K562 (cell line): ENCODE data around the gene IMPA2. TPM values are rescaled to one million over a fixed set of nuclear protein-coding genes. Genes with fewer than 3 reads are reported as not detected.

ENCODE experiments used
- ATAC-seq: fragments of 200-7000 bp; cut with Tn5 transposase; 3 replicates; pipeline ENCODE4 v1.9.1; 2020; ENCODE audit warnings: moderate library complexity
- BruUV-seq: library from RNA; stranded (reverse); fragments of 400-500 nt; replicated peaks from 2 replicates; lab custom pipeline; 2021; lab: Mats Ljungman, UMichigan
- CTCF ChIA-PET: fragments of 300-600 bp; formaldehyde crosslinking; extraction: SDS; loops from one replicate; lab custom pipeline; 2021; ENCODE audit warnings: low intra/inter-chr PET ratio; lab: Yijun Ruan, JAX
- POLR2A ChIA-PET: fragments of 300-600, 350-650 bp; sonication (Branson Sonifier 250); formaldehyde crosslinking; extraction: SDS; loops from one replicate; lab custom pipeline; 2021; ENCODE audit warnings: antibody characterized with exemption, inconsistent platforms; lab: Yijun Ruan, JAX
- DNase-seq, 4 experiments: peaks; one replicate each; pipeline versions ENCODE4 v3.0.0 to v3.0.0-alpha.2; 2011 to 2018; ENCODE audit warnings: low spot score in 3 of 4, mixed read lengths in 3 of 4; ENCODE audit errors: extremely low read depth in 1 of 4
- FAIRE-seq: peaks from 2 replicates; lab custom pipeline; 2011; peaks lifted over from hg19 to GRCh38; lab: Jason Lieb, UNC
- H2AFZ ChIP-seq: 2 replicates; pipeline ENCODE4 v1.6.0; 2011; ENCODE audit warnings: low read depth, low read length, control low read depth, inconsistent platforms
- H3K27ac ChIP-seq: fragments of 200-600 bp; 3 replicates; pipeline ENCODE4 v1.8.0; 2011; ENCODE audit warnings: low read depth, mild to moderate bottlenecking, control low read depth, inconsistent platforms, low read length, moderate library complexity, mixed read lengths; ENCODE audit errors: extremely low read depth
- H3K27me3 ChIP-seq, 2 experiments: fragments of 300-600 bp in 1 of 2; 2 replicates in 1 of 2; 3 replicates in 1 of 2; pipeline versions ENCODE4 v1.6.0 to v1.8.0; 2011; ENCODE audit warnings: inconsistent platforms in 2 of 2, low read length in 2 of 2, mild to moderate bottlenecking in 1 of 2, mixed read lengths in 1 of 2, moderate library complexity in 1 of 2; ENCODE audit not compliant: control insufficient read depth in 2 of 2, insufficient read depth in 2 of 2
- H3K36me3 ChIP-seq: fragments of 300-600 bp; 3 replicates; pipeline ENCODE4 v1.8.0; 2011; ENCODE audit warnings: mild to moderate bottlenecking, low read length, inconsistent platforms; ENCODE audit not compliant: control insufficient read depth, insufficient read depth
- H3K4me1 ChIP-seq, 2 experiments: fragments of 200-600 bp in 1 of 2; replicated peaks in 1 of 2; 2 replicates in 1 of 2; 3 replicates in 1 of 2; pipeline versions ENCODE4 v1.5.1 to v1.8.0; 2011; ENCODE audit warnings: inconsistent platforms in 2 of 2, low read length in 2 of 2, mild to moderate bottlenecking in 1 of 2, mixed read lengths in 1 of 2, moderate library complexity in 1 of 2; ENCODE audit not compliant: control insufficient read depth in 2 of 2, insufficient read depth in 2 of 2
- H3K4me2 ChIP-seq: 2 replicates; pipeline ENCODE4 v1.6.1; 2011; ENCODE audit warnings: low read length, control low read depth, inconsistent platforms, mixed read lengths; ENCODE audit not compliant: insufficient read depth
- H3K4me3 ChIP-seq: fragments of 200-600 bp; sonication (generic), shearing (Covaris generic); 2 replicates; pipeline ENCODE4 v1.5.1; 2016; ENCODE audit warnings: control low read depth, inconsistent platforms
- H3K79me2 ChIP-seq: fragments of 200-600 bp; 3 replicates; pipeline ENCODE4 v1.8.0; 2011; ENCODE audit warnings: low read length, inconsistent platforms; ENCODE audit not compliant: control insufficient read depth, insufficient read depth
- H3K9ac ChIP-seq, 2 experiments: 2 replicates each; pipeline versions ENCODE4 v1.6.0 to v1.6.1; 2011; ENCODE audit warnings: low read depth in 2 of 2, low read length in 2 of 2, control low read depth in 1 of 2, inconsistent platforms in 1 of 2, mild to moderate bottlenecking in 1 of 2, mixed read lengths in 1 of 2; ENCODE audit not compliant: insufficient read depth in 1 of 2
- H3K9me1 ChIP-seq: one replicate; pipeline ENCODE4 v1.6.0; 2011; ENCODE audit warnings: inconsistent platforms, mild to moderate bottlenecking, low read length, moderate library complexity; ENCODE audit not compliant: control insufficient read depth, insufficient read depth
- H3K9me3 ChIP-seq: replicated peaks from 2 replicates; pipeline ENCODE4 v1.5.1; 2011; ENCODE audit warnings: low read depth, low read length, inconsistent platforms; ENCODE audit not compliant: control insufficient read depth, insufficient read depth
- H4K20me1 ChIP-seq: replicated peaks from 2 replicates; pipeline ENCODE4 v1.6.1; 2011; ENCODE audit warnings: low read length, inconsistent platforms, mixed read lengths; ENCODE audit not compliant: control insufficient read depth, insufficient read depth
- CHD4 ChIP-seq: fragments of 200-600 bp; sonication (generic); IDR thresholded peaks from 3 replicates; pipeline ENCODE4 v1.6.1; 2012; ENCODE audit warnings: low read depth, mild to moderate bottlenecking, mixed read lengths, low read length, inconsistent platforms; ENCODE audit not compliant: insufficient read depth, insufficient replicate concordance, poor library complexity, severe bottlenecking
- EP400 ChIP-seq: fragments of 450-650 bp; IDR thresholded peaks from 2 replicates; pipeline ENCODE4 v1.6.1; 2017; ENCODE audit warnings: antibody characterized with exemption, mild to moderate bottlenecking, moderate library complexity
- FOXK2 ChIP-seq, 2 experiments: fragments of 450-650 bp; IDR thresholded peaks in 1 of 2; conservative IDR thresholded peaks in 1 of 2; 2 replicates each; pipeline ENCODE4 v1.6.1; 2016; ENCODE audit warnings: low read depth in 2 of 2, mild to moderate bottlenecking in 1 of 2
- MTA2 ChIP-seq: fragments of 450-650 bp; IDR thresholded peaks from 2 replicates; pipeline ENCODE4 v1.6.1; 2016; ENCODE audit warnings: low read depth
- NR2C1 ChIP-seq, 2 experiments: fragments of 450-650 bp; IDR thresholded peaks; 2 replicates each; pipeline ENCODE4 v1.6.1; 2017; ENCODE audit warnings: mild to moderate bottlenecking in 2 of 2, antibody characterized with exemption in 1 of 2, inconsistent platforms in 1 of 2, missing compliant biosample characterization in 1 of 2, missing genetic modification characterization in 1 of 2
- RB1 ChIP-seq: fragments of 450-650 bp; IDR thresholded peaks from 2 replicates; pipeline ENCODE4 v1.6.1; 2017; ENCODE audit warnings: low read depth, mild to moderate bottlenecking
- WGBS: fragments of 100-300 bp; shearing (Covaris generic); methylation state at CpG from one replicate; pipeline ENCODE4 v1.1.6; 2016; ENCODE audit warnings: low coverage, mixed read lengths; ENCODE audit not compliant: insufficient coverage; ENCODE audit errors: missing lambda C conversion rate; 5-methylcytosine and 5-hydroxymethylcytosine counted together
- in situ Hi-C: fragments of 300-500 bp; cut with MboI; formaldehyde crosslinking; loops from 4 replicates; pipeline ENCODE4 v1.15.0; 2018; ENCODE audit warnings: inconsistent platforms, mixed read lengths
- intact Hi-C: fragments of 100-400 bp; cut with micrococcal nuclease; formaldehyde crosslinking; loops from 2 replicates; pipeline ENCODE4 v1.14.2; 2022
- polyA plus RNA-seq, 8 experiments: library from polyadenylated mRNA; depleted of rRNA in 4 of 8; stranded (reverse) in 5 of 8; unstranded in 3 of 8; fragments of >200 nt; fragmentation: Nextera tagmentation in 2 of 8; fragmentation: Illumina TruSeq in 1 of 8; extraction: Ambion mirVana in 2 of 8; extraction: Trizol in 1 of 8; gene quantifications; 2 replicates each; pipeline versions ENCODE4 v1.2.1 to v1.2.3, GENCODE V29; 2011 to 2014; ENCODE audit warnings: inconsistent platforms in 1 of 8, missing spikeins in 1 of 8
- total RNA-seq, 7 experiments: library from RNA; depleted of rRNA in 6 of 7; stranded (reverse); fragments of >200 nt in 6 of 7; fragmentation: Illumina TruSeq in 2 of 7; extraction: Trizol in 2 of 7; gene quantifications; 2 replicates each; pipeline versions ENCODE4 v1.2.1 to v1.2.3, GENCODE V29; 2011 to 2021; ENCODE audit warnings: low replicate concordance in 1 of 7
- TF ChIP-seq, protein P1 (sequence below): fragments of 250-450 bp; sonication (Bioruptor Pico); IDR thresholded peaks from 2 replicates; pipeline ENCODE4 v1.5.0; 2022; ENCODE audit warnings: mild to moderate bottlenecking
- TF ChIP-seq, protein P2 (sequence below): fragments of 250-450 bp; sonication (Bioruptor Pico); IDR thresholded peaks from 2 replicates; pipeline ENCODE4 v1.6.1; 2021; ENCODE audit warnings: mild to moderate bottlenecking
- TF ChIP-seq, protein P3 (sequence below): fragments of 250-450 bp; sonication (Bioruptor Pico); IDR thresholded peaks from 2 replicates; pipeline ENCODE4 v1.4.0; 2020

The IMPA2 gene
- total and polyA plus RNA-seq, 9 of the 15 experiments (the other 6 are each of a cell fraction or from before 2014, with no cell fraction given): 0.62 to 11.3 (median 5.7) TPM

DNA sequence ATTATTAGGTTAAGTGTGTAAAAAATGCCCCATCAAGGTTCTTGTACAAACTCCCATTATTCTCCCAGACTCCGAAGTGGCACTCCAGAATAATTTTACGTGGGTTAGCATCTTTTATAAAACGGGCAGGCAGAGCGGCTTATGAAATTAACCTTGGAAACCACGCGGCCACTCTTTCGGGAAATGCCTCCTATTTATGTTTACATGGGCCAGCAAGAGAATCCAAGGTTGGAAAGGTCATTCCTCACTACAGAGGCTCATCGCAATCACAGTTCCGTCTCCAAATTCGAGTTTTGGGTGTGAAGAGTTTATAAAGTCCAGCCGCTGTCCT, 1.2 kb upstream of the IMPA2 start:
- no peaks in the 10 kb centered on the region for H3K36me3 ChIP-seq
- CTCF ChIA-PET: no interaction called here
- H2AFZ ChIP-seq: peak overlapping the region; percentile 88
- H3K79me2 ChIP-seq: no peaks in the 10 kb centered on the region
- BruUV-seq: no TSS peak
- H3K9me3 ChIP-seq: no peaks in the 10 kb centered on the region
- POLR2A ChIA-PET: interaction anchor here (0.6 to 2.3 kb wide), 16 partner anchors 10 to 659 kb away, joined by 3 to 15 read pairs (median 3); no protein-coding TSS in a partner anchor
- no peaks in the 10 kb centered on the region for H4K20me1 ChIP-seq
- WGBS: 2% methylated on average over 11 of the region's 11 CpGs
- ATAC-seq (no peak), DNase-seq (peak in 1 of 4 experiments; percentile 10), FAIRE-seq (no peak)
- H3K4me2 ChIP-seq: peak overlapping the region; percentile 78
- peak overlapping the region; percentile 71 to 97 for H3K9ac ChIP-seq
- intact Hi-C loops (loop anchor here (2.0 kb wide), 1 partner anchor 33 kb away; no protein-coding TSS in a partner anchor), in situ Hi-C loops (no loop called here)
- peak overlapping the region; percentile 83 for H3K27ac ChIP-seq
- H3K4me1 ChIP-seq: peaks cover 10 to 19% of the 10 kb centered on the region in 2 experiments
- H3K27me3 ChIP-seq: no peaks in the 10 kb centered on the region
- no peaks in the 10 kb centered on the region for H3K9me1 ChIP-seq
- H3K4me3 ChIP-seq: peak overlapping the region; percentile 73
- TF ChIP-seq EP400 (no peak; the same call in 1 of the 2 replicates), FOXK2 (conservative IDR thresholded peaks at IDR 0.05 in 1 of 2, IDR thresholded peaks at IDR 0.05 in 1 of 2; ENCODE audit: low read depth in 2 of 2) (peak in 1 of 2 experiments; percentile 39; a peak in 1 of 4 replicates), MTA2 (0 out of 2 replicates have a peak, but pooled peaks have one; percentile 4), NR2C1 (IDR thresholded peaks at IDR 0.05) (0 out of 2 replicates have a peak, but pooled peaks have one; percentile 23), NR2C1 (tag; IDR thresholded peaks at IDR 0.05) (no peak), RB1 (no peak), CHD4 (no peak)
- TF ChIP-seq, protein P1, sequence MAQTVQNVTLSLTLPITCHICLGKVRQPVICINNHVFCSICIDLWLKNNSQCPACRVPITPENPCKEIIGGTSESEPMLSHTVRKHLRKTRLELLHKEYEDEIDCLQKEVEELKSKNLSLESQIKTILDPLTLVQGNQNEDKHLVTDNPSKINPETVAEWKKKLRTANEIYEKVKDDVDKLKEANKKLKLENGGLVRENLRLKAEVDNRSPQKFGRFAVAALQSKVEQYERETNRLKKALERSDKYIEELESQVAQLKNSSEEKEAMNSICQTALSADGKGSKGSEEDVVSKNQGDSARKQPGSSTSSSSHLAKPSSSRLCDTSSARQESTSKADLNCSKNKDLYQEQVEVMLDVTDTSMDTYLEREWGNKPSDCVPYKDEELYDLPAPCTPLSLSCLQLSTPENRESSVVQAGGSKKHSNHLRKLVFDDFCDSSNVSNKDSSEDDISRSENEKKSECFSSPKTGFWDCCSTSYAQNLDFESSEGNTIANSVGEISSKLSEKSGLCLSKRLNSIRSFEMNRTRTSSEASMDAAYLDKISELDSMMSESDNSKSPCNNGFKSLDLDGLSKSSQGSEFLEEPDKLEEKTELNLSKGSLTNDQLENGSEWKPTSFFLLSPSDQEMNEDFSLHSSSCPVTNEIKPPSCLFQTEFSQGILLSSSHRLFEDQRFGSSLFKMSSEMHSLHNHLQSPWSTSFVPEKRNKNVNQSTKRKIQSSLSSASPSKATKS (CRISPR knock-in tag): no peak
- TF ChIP-seq, protein P2, sequence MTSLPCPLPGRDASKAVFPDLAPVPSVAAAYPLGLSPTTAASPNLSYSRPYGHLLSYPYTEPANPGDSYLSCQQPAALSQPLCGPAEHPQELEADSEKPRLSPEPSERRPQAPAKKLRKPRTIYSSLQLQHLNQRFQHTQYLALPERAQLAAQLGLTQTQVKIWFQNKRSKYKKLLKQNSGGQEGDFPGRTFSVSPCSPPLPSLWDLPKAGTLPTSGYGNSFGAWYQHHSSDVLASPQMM (CRISPR knock-in tag): no peak
- TF ChIP-seq, protein P3, sequence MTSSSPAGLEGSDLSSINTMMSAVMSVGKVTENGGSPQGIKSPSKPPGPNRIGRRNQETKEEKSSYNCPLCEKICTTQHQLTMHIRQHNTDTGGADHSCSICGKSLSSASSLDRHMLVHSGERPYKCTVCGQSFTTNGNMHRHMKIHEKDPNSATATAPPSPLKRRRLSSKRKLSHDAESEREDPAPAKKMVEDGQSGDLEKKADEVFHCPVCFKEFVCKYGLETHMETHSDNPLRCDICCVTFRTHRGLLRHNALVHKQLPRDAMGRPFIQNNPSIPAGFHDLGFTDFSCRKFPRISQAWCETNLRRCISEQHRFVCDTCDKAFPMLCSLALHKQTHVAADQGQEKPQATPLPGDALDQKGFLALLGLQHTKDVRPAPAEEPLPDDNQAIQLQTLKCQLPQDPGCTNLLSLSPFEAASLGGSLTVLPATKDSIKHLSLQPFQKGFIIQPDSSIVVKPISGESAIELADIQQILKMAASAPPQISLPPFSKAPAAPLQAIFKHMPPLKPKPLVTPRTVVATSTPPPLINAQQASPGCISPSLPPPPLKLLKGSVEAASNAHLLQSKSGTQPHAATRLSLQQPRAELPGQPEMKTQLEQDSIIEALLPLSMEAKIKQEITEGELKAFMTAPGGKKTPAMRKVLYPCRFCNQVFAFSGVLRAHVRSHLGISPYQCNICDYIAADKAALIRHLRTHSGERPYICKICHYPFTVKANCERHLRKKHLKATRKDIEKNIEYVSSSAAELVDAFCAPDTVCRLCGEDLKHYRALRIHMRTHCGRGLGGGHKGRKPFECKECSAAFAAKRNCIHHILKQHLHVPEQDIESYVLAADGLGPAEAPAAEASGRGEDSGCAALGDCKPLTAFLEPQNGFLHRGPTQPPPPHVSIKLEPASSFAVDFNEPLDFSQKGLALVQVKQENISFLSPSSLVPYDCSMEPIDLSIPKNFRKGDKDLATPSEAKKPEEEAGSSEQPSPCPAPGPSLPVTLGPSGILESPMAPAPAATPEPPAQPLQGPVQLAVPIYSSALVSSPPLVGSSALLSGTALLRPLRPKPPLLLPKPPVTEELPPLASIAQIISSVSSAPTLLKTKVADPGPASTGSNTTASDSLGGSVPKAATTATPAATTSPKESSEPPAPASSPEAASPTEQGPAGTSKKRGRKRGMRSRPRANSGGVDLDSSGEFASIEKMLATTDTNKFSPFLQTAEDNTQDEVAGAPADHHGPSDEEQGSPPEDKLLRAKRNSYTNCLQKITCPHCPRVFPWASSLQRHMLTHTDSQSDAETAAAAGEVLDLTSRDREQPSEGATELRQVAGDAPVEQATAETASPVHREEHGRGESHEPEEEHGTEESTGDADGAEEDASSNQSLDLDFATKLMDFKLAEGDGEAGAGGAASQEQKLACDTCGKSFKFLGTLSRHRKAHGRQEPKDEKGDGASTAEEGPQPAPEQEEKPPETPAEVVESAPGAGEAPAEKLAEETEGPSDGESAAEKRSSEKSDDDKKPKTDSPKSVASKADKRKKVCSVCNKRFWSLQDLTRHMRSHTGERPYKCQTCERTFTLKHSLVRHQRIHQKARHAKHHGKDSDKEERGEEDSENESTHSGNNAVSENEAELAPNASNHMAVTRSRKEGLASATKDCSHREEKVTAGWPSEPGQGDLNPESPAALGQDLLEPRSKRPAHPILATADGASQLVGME (CRISPR knock-in tag): no peak
